ENCODE measurements around the gene CYSLTR1. TPM values are rescaled to one million over a fixed set of nuclear protein-coding genes. Genes with fewer than 3 reads are reported as not detected.
"Not testable (repeated sequence)": the region's sequence is repeated elsewhere in the genome, so short reads cannot be mapped to it uniquely, and the experiment has no call there.

CYSLTR1 gene
- total and polyA plus RNA-seq, 2 experiments from 2014 or later, result 0.11 to 0.43 TPM

DNA sequence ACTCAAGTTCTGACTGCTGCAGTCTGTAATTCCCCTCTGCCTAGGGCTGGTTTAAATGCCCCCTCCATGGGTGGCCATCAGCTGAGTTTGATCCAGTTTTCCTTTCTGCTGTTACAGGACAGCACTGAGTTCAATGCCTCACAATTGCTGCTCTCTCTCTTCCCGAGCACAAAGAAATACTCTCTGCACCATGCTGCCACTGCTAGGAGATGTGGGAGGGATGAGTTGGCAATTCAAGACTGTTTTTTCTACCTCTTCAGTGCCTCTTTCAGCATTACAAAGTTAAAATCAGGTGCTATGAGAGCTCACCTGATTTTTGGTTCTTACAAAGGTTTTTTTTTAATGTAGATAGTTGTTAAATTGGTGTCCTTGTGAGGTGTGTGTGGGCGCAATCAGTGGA, 24.3 kb downstream of the CYSLTR1 start:
- Histone ChIP-seq H3K36me3 (replicated peaks; ENCODE audit: insufficient read depth, low read depth) (no peaks in the 10 kb centered on the region), H4K20me1 (ENCODE audit: insufficient read depth, poor library complexity, severe bottlenecking) (no peaks in the 10 kb centered on the region), H3K4me1 (ENCODE audit: insufficient read depth) (no peaks in the 10 kb centered on the region), H3K9me3 (ENCODE audit: low read depth) (no peaks in the 10 kb centered on the region), H3K27me3 (no peaks in the 10 kb centered on the region), H3K4me3 (no peak overlapping the region), H3K4me2 (no peak overlapping the region), H2AFZ (no peak overlapping the region), H3K79me2 (no peaks in the 10 kb centered on the region), H3K27ac (no peak overlapping the region), H3K9me2 (replicated peaks; ENCODE audit: insufficient read depth) (no peaks in the 10 kb centered on the region)
- WGBS (ENCODE audit: low lambda C conversion rate, missing lambda C conversion rate), result 80% methylated on average over 2 of the region's 2 CpGs
- TF ChIP-seq, protein P1, sequence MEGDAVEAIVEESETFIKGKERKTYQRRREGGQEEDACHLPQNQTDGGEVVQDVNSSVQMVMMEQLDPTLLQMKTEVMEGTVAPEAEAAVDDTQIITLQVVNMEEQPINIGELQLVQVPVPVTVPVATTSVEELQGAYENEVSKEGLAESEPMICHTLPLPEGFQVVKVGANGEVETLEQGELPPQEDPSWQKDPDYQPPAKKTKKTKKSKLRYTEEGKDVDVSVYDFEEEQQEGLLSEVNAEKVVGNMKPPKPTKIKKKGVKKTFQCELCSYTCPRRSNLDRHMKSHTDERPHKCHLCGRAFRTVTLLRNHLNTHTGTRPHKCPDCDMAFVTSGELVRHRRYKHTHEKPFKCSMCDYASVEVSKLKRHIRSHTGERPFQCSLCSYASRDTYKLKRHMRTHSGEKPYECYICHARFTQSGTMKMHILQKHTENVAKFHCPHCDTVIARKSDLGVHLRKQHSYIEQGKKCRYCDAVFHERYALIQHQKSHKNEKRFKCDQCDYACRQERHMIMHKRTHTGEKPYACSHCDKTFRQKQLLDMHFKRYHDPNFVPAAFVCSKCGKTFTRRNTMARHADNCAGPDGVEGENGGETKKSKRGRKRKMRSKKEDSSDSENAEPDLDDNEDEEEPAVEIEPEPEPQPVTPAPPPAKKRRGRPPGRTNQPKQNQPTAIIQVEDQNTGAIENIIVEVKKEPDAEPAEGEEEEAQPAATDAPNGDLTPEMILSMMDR (IDR thresholded peaks at IDR 0.05; ENCODE audit: poor library complexity), result no peak
- no peak for TF ChIP-seq EZH2phosphoT487 (IDR thresholded peaks at IDR 0.05; ENCODE audit: low read depth, severe bottlenecking, unreplicated experiment)
- no peak for TF ChIP-seq EZH2 (IDR thresholded peaks at IDR 0.05; ENCODE audit: borderline replicate concordance)
- no peak for DNase-seq (ENCODE audit: low spot score)

DNA sequence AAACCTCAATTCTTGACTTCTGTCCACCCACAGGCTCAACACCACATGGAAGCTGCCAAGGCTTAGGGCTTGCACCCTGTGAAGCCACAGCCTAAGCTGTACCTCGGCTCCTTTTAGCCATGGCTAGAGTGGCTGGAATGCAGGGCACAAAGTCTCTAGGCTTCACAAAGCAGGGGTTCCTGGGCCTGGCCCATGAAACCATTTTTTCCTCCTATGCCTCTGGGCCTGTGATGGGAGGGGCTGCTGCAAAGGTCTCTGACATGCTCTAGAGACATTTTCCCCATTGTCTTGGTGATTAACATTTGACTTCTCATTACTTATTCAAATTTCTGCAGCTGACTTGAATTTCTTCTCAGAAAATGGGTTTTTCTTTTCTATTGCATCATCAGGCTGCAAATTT, 26.5 kb downstream of the CYSLTR1 start:
- not testable (repeated sequence) for H3K4me2 ChIP-seq; H3K4me1 ChIP-seq (ENCODE audit: insufficient read depth); DNase-seq (ENCODE audit: low spot score); H3K79me2 ChIP-seq; H3K9me3 ChIP-seq (ENCODE audit: low read depth); H2AFZ ChIP-seq; H3K36me3 ChIP-seq (replicated peaks; ENCODE audit: insufficient read depth, low read depth); H3K27me3 ChIP-seq; H3K4me3 ChIP-seq; H4K20me1 ChIP-seq (ENCODE audit: insufficient read depth, poor library complexity, severe bottlenecking); H3K27ac ChIP-seq; H3K9me2 ChIP-seq (replicated peaks; ENCODE audit: insufficient read depth)
- WGBS (ENCODE audit: low lambda C conversion rate, missing lambda C conversion rate), result 50% methylated on average over 1 of the region's 1 CpG

GRCh38 chrX:78283511-78283910, 43.9 kb downstream of the CYSLTR1 start:
- Histone ChIP-seq H3K27me3 (no peaks in the 10 kb centered on the region), H3K79me2 (no peaks in the 10 kb centered on the region), H3K36me3 (replicated peaks; ENCODE audit: insufficient read depth, low read depth) (no peaks in the 10 kb centered on the region), H3K27ac (no peak overlapping the region), H3K4me3 (no peak overlapping the region), H2AFZ (no peak overlapping the region), H3K4me2 (no peak overlapping the region), H3K4me1 (ENCODE audit: insufficient read depth) (no peaks in the 10 kb centered on the region), H3K9me3 (ENCODE audit: low read depth) (no peaks in the 10 kb centered on the region), H4K20me1 (ENCODE audit: insufficient read depth, poor library complexity, severe bottlenecking) (no peaks in the 10 kb centered on the region), H3K9me2 (replicated peaks; ENCODE audit: insufficient read depth) (no peaks in the 10 kb centered on the region)
- TF ChIP-seq EZH2 (IDR thresholded peaks at IDR 0.05; ENCODE audit: borderline replicate concordance) (no peak), EZH2phosphoT487 (IDR thresholded peaks at IDR 0.05; ENCODE audit: low read depth, severe bottlenecking, unreplicated experiment) (no peak)
- TF ChIP-seq, protein P1 (IDR thresholded peaks at IDR 0.05; ENCODE audit: poor library complexity), result no peak
- WGBS (ENCODE audit: low lambda C conversion rate, missing lambda C conversion rate), result 58% methylated on average over 2 of the region's 2 CpGs
- no peak for DNase-seq (ENCODE audit: low spot score)

GRCh38 chrX:78237127-78237526, 90.3 kb downstream of the CYSLTR1 start:
- Histone ChIP-seq H4K20me1 (ENCODE audit: insufficient read depth, poor library complexity, severe bottlenecking) (no peaks in the 10 kb centered on the region), H3K79me2 (no peaks in the 10 kb centered on the region), H3K9me2 (replicated peaks; ENCODE audit: insufficient read depth) (no peaks in the 10 kb centered on the region), H3K27me3 (no peaks in the 10 kb centered on the region), H3K36me3 (replicated peaks; ENCODE audit: insufficient read depth, low read depth) (no peaks in the 10 kb centered on the region), H3K4me3 (no peak overlapping the region), H3K9me3 (ENCODE audit: low read depth) (no peaks in the 10 kb centered on the region), H2AFZ (no peak overlapping the region), H3K4me2 (no peak overlapping the region), H3K4me1 (ENCODE audit: insufficient read depth) (no peaks in the 10 kb centered on the region), H3K27ac (no peak overlapping the region)
- TF ChIP-seq, protein P1 (IDR thresholded peaks at IDR 0.05; ENCODE audit: poor library complexity), result no peak
- TF ChIP-seq EZH2phosphoT487 (IDR thresholded peaks at IDR 0.05; ENCODE audit: low read depth, severe bottlenecking, unreplicated experiment) (no peak), EZH2 (IDR thresholded peaks at IDR 0.05; ENCODE audit: borderline replicate concordance) (no peak)
- no peak for DNase-seq (ENCODE audit: low spot score)

DNA sequence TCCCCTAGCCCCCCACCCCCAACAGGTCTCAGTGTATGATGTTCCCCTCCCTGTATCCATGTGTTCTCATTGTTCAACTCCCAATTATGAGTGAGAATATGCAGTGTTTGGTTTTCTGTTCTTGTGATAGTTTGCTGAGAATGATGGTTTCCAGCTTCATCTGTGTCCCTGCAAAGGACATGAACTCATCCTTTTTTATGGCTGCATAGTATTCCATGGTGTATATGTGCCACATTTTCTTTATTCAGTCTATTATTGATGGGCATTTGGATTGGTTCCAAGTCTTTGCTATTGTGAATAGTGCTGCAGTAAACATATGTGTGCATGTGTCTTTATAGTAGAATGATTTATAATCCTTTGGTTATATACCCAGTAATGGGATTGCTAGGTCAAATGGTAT, 101.4 kb downstream of the CYSLTR1 start:
- H3K27ac ChIP-seq; H3K4me2 ChIP-seq; H3K36me3 ChIP-seq (replicated peaks; ENCODE audit: insufficient read depth, low read depth); H4K20me1 ChIP-seq (ENCODE audit: insufficient read depth, poor library complexity, severe bottlenecking); H3K79me2 ChIP-seq; H3K9me2 ChIP-seq (replicated peaks; ENCODE audit: insufficient read depth); H3K4me1 ChIP-seq (ENCODE audit: insufficient read depth); H3K9me3 ChIP-seq (ENCODE audit: low read depth); H3K27me3 ChIP-seq; H3K4me3 ChIP-seq; DNase-seq (ENCODE audit: low spot score); H2AFZ ChIP-seq: not testable (repeated sequence)

Measured in hepatocyte (in vitro differentiated cells).